ENCODE data around the gene CCDC174.
"Not testable (repeated sequence)": the region's sequence is repeated elsewhere in the genome, so short reads cannot be mapped to it uniquely, and the experiment has no call there.

The CCDC174 gene

GRCh38 chr3:14651440-14652251 is at the start of gene CCDC174:
TSS of gene CCDC174 (plus strand) at chr3:14651762. CDS start at chr3:14651837, 75 bp downstream.
- DNase-seq (ENCODE audit: low spot score), result peak; percentile 92

GRCh38 chr3:14602006-14602803 is 49.4 kb upstream of the CCDC174 start:
- DNase-seq (ENCODE audit: low spot score), result peak; percentile 81

- peak; percentile 86 for DNase-seq (ENCODE audit: low spot score)
These were observed 48.5 kb upstream of the CCDC174 start for GRCh38 chr3:14602804-14603644.

- no peak for DNase-seq (ENCODE audit: low spot score)
These were observed 46.5 kb upstream of the CCDC174 start for GRCh38 chr3:14605067-14605466.

- no peak for DNase-seq (ENCODE audit: low spot score)
These were observed 45.8 kb upstream of the CCDC174 start for GRCh38 chr3:14605744-14606143.

GRCh38 chr3:14606669-14607339 is 44.8 kb upstream of the CCDC174 start:
- DNase-seq (ENCODE audit: low spot score), result no peak

- DNase-seq (ENCODE audit: low spot score), result no peak
These were observed 43.3 kb upstream of the CCDC174 start for GRCh38 chr3:14608298-14608697.

- DNase-seq (ENCODE audit: low spot score), result not testable (repeated sequence)
These were observed 42.5 kb upstream of the CCDC174 start for GRCh38 chr3:14609058-14609457.

- DNase-seq (ENCODE audit: low spot score), result no peak
These were observed 42.1 kb upstream of the CCDC174 start for GRCh38 chr3:14609506-14609905.

GRCh38 chr3:14609941-14610340 is 41.6 kb upstream of the CCDC174 start:
- DNase-seq (ENCODE audit: low spot score), result no peak

- no peak for DNase-seq (ENCODE audit: low spot score)
These were observed 37.4 kb upstream of the CCDC174 start for GRCh38 chr3:14614189-14614588.

- DNase-seq (ENCODE audit: low spot score), result no peak
These were observed 36.7 kb upstream of the CCDC174 start for GRCh38 chr3:14614862-14615261.

- no peak for DNase-seq (ENCODE audit: low spot score)
These were observed 34.7 kb upstream of the CCDC174 start for GRCh38 chr3:14616606-14617507.

- DNase-seq (ENCODE audit: low spot score), result no peak
These were observed 34.0 kb upstream of the CCDC174 start for GRCh38 chr3:14617508-14618023.

- no peak for DNase-seq (ENCODE audit: low spot score)
These were observed 32.0 kb upstream of the CCDC174 start for GRCh38 chr3:14619605-14620004.

GRCh38 chr3:14620512-14620911 is 31.1 kb upstream of the CCDC174 start:
- DNase-seq (ENCODE audit: low spot score), result no peak

- DNase-seq (ENCODE audit: low spot score), result no peak
These were observed 30.5 kb upstream of the CCDC174 start for GRCh38 chr3:14621093-14621492.

- DNase-seq (ENCODE audit: low spot score), result no peak
These were observed 29.2 kb upstream of the CCDC174 start for GRCh38 chr3:14622368-14622767.

- DNase-seq (ENCODE audit: low spot score), result no peak
These were observed 28.0 kb upstream of the CCDC174 start for GRCh38 chr3:14623569-14624051.

GRCh38 chr3:14624498-14624897 is 27.1 kb upstream of the CCDC174 start:
- DNase-seq (ENCODE audit: low spot score), result no peak
